ENCODE data around the gene DCP2. TPM values are rescaled to one million over a fixed set of nuclear protein-coding genes. Genes with fewer than 3 reads are reported as not detected.

DCP2 gene
- total RNA-seq, 1 experiment from 2014 or later: 186 TPM

GRCh38 chr5:113020461-113021273 is 44.1 kb downstream of the DCP2 start (continued):
- TF ChIP-seq STAT6 (CRISPR knock-in tag; conservative IDR thresholded peaks at IDR 0.05; ENCODE audit: low read depth) (no peak), MXD4 (CRISPR knock-in tag; IDR thresholded peaks at IDR 0.05; ENCODE audit: borderline replicate concordance) (no peak), ZNF317 (CRISPR knock-in tag; IDR thresholded peaks at IDR 0.05; ENCODE audit: borderline replicate concordance, low read depth) (no peak), CREM (CRISPR knock-in tag; IDR thresholded peaks at IDR 0.05) (no peak)
- TF ChIP-seq, protein P1, sequence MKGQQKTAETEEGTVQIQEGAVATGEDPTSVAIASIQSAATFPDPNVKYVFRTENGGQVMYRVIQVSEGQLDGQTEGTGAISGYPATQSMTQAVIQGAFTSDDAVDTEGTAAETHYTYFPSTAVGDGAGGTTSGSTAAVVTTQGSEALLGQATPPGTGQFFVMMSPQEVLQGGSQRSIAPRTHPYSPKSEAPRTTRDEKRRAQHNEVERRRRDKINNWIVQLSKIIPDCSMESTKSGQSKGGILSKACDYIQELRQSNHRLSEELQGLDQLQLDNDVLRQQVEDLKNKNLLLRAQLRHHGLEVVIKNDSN (CRISPR knock-in tag; IDR thresholded peaks at IDR 0.05): no peak
- TF ChIP-seq, protein P2, sequence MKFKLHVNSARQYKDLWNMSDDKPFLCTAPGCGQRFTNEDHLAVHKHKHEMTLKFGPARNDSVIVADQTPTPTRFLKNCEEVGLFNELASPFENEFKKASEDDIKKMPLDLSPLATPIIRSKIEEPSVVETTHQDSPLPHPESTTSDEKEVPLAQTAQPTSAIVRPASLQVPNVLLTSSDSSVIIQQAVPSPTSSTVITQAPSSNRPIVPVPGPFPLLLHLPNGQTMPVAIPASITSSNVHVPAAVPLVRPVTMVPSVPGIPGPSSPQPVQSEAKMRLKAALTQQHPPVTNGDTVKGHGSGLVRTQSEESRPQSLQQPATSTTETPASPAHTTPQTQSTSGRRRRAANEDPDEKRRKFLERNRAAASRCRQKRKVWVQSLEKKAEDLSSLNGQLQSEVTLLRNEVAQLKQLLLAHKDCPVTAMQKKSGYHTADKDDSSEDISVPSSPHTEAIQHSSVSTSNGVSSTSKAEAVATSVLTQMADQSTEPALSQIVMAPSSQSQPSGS (CRISPR knock-in tag; IDR thresholded peaks at IDR 0.05; ENCODE audit: borderline replicate concordance, low read depth): no peak

- ChIA-PET CTCF (interaction anchor here (0.6 kb wide), 1 partner anchor 17 kb away, joined by 5 read pairs; no protein-coding TSS in a partner anchor), POLR2A (no interaction called here)
- H3K27me3 Mint-ChIP-seq (ENCODE audit: low read depth): no peaks in the 10 kb centered on the region
- no peak overlapping the region for H3K4me3 Mint-ChIP-seq
- ATAC-seq (no peak), DNase-seq (ENCODE audit: low spot score) (no peak)
- TF ChIP-seq ZNF232 (CRISPR knock-in tag; IDR thresholded peaks at IDR 0.05): no peak
- no peak for TF ChIP-seq FOXJ3 (CRISPR knock-in tag; IDR thresholded peaks at IDR 0.05; ENCODE audit: borderline replicate concordance)
- TF ChIP-seq NFATC4 (CRISPR knock-in tag; IDR thresholded peaks at IDR 0.05): no peak
- no peak for TF ChIP-seq ZNF416 (CRISPR knock-in tag; IDR thresholded peaks at IDR 0.05)
- TF ChIP-seq TCF7 (CRISPR knock-in tag; IDR thresholded peaks at IDR 0.05; ENCODE audit: low read depth): no peak
- TF ChIP-seq NR1H2 (CRISPR knock-in tag; IDR thresholded peaks at IDR 0.05): no peak
- TF ChIP-seq GABPB1 (CRISPR knock-in tag; IDR thresholded peaks at IDR 0.05): no peak
- TF ChIP-seq, protein P3, sequence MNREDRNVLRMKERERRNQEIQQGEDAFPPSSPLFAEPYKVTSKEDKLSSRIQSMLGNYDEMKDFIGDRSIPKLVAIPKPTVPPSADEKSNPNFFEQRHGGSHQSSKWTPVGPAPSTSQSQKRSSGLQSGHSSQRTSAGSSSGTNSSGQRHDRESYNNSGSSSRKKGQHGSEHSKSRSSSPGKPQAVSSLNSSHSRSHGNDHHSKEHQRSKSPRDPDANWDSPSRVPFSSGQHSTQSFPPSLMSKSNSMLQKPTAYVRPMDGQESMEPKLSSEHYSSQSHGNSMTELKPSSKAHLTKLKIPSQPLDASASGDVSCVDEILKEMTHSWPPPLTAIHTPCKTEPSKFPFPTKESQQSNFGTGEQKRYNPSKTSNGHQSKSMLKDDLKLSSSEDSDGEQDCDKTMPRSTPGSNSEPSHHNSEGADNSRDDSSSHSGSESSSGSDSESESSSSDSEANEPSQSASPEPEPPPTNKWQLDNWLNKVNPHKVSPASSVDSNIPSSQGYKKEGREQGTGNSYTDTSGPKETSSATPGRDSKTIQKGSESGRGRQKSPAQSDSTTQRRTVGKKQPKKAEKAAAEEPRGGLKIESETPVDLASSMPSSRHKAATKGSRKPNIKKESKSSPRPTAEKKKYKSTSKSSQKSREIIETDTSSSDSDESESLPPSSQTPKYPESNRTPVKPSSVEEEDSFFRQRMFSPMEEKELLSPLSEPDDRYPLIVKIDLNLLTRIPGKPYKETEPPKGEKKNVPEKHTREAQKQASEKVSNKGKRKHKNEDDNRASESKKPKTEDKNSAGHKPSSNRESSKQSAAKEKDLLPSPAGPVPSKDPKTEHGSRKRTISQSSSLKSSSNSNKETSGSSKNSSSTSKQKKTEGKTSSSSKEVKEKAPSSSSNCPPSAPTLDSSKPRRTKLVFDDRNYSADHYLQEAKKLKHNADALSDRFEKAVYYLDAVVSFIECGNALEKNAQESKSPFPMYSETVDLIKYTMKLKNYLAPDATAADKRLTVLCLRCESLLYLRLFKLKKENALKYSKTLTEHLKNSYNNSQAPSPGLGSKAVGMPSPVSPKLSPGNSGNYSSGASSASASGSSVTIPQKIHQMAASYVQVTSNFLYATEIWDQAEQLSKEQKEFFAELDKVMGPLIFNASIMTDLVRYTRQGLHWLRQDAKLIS (CRISPR knock-in tag; IDR thresholded peaks at IDR 0.05; ENCODE audit: borderline replicate concordance): no peak
- H3K4me1 Mint-ChIP-seq: peaks cover 11% of the 10 kb centered on the region
- no peaks in the 10 kb centered on the region for H3K9me3 Mint-ChIP-seq
- no peak overlapping the region for H3K27ac Mint-ChIP-seq
- H3K36me3 Mint-ChIP-seq: peaks cover 43% of the 10 kb centered on the region
These were observed 46.1 kb downstream of the DCP2 start for GRCh38 chr5:113022661-113023060.

Data from WTC11 (cell line).